Lower leg skin (tissue), 3 donors: ENCODE results near the gene FNBP1L.

Experiments
- POLR2A ChIP-seq, 2 donors: fragments of 450-650 bp; IDR thresholded peaks; one replicate each; pipeline ENCODE4 v1.6.1; 2016 to 2017; ENCODE audit warnings: antibody characterized with exemption in 2 of 2, mild to moderate bottlenecking in 1 of 2, moderate library complexity in 1 of 2
- TF ChIP-seq, protein P1 (sequence below), 3 donors: fragments of 450-650 bp; IDR thresholded peaks; one replicate each; pipeline ENCODE4 v1.5.1; 2016; ENCODE audit warnings: antibody characterized with exemption in 3 of 3, mild to moderate bottlenecking in 3 of 3, moderate library complexity in 2 of 3

DNA sequence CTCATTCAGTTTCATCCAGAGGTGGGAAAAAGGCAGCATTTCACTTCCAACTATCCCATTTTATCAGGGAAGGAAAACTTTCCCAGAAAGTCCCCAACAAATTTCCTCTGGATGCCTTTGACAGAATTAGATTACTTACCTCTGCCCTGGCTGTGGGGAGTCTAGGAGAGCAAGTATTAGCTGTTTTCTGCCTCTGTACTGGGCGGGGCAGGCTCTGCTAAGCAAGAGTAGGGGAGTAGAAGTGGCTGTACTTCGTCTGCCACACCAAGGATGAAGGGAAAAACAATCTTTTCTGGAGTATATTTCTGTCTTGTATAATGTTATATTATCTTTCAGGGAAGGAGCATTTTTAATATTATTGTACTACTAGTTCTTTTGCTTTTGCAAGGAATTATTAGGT is 78.5 kb downstream of the FNBP1L start:
- TF ChIP-seq POLR2A (IDR thresholded peaks at IDR 0.05): no peak
- TF ChIP-seq, protein P1, sequence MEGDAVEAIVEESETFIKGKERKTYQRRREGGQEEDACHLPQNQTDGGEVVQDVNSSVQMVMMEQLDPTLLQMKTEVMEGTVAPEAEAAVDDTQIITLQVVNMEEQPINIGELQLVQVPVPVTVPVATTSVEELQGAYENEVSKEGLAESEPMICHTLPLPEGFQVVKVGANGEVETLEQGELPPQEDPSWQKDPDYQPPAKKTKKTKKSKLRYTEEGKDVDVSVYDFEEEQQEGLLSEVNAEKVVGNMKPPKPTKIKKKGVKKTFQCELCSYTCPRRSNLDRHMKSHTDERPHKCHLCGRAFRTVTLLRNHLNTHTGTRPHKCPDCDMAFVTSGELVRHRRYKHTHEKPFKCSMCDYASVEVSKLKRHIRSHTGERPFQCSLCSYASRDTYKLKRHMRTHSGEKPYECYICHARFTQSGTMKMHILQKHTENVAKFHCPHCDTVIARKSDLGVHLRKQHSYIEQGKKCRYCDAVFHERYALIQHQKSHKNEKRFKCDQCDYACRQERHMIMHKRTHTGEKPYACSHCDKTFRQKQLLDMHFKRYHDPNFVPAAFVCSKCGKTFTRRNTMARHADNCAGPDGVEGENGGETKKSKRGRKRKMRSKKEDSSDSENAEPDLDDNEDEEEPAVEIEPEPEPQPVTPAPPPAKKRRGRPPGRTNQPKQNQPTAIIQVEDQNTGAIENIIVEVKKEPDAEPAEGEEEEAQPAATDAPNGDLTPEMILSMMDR (IDR thresholded peaks at IDR 0.05): no peak
